Thoracic aorta (tissue), 2 donors: ENCODE results near the gene CLN5. TPM values are rescaled to one million over a fixed set of nuclear protein-coding genes. Genes with fewer than 3 reads are reported as not detected.
A peak's percentile ranks its signal among the peaks of the same experiment; 100 is the strongest.
"Not testable (repeated sequence)": the region's sequence is repeated elsewhere in the genome, so short reads cannot be mapped to it uniquely, and the experiment has no call there.

Experiments
- ATAC-seq: fragments of 150-250 bp; one replicate; pipeline ENCODE4 v1.8.0; 2017; ENCODE audit warnings: low read depth; ENCODE audit not compliant: insufficient number of reproducible peaks, low FRiP score
- DNase-seq: peaks from one replicate; pipeline ENCODE4 v3.0.0-alpha.2; 2020; ENCODE audit warnings: low spot score
- H3K27ac ChIP-seq, 2 donors: fragments of 200-600 bp; sonication (generic); 1 replicate in 1 of 2; 2 replicates in 1 of 2; pipeline ENCODE4 v1.5.1; 2016; ENCODE audit warnings: mild to moderate bottlenecking in 2 of 2, moderate library complexity in 2 of 2
- H3K27me3 ChIP-seq: fragments of 200-600 bp; sonication (generic); replicated peaks from 2 replicates; pipeline ENCODE4 v1.6.0; 2016; ENCODE audit warnings: mild to moderate bottlenecking; ENCODE audit not compliant: insufficient read depth
- H3K36me3 ChIP-seq: fragments of 200-600 bp; sonication (generic); one replicate; pipeline ENCODE4 v1.5.1; 2016
- H3K4me1 ChIP-seq, 2 donors: fragments of 200-600 bp; sonication (generic); 1 replicate in 1 of 2; 2 replicates in 1 of 2; pipeline versions ENCODE4 v1.5.1 to v1.6.0; 2016; ENCODE audit warnings: low read depth in 2 of 2, mild to moderate bottlenecking in 1 of 2; ENCODE audit not compliant: control insufficient read depth in 1 of 2
- H3K4me3 ChIP-seq: fragments of 200-600 bp; sonication (generic); 2 replicates; pipeline ENCODE4 v1.5.1; 2016; ENCODE audit warnings: mild to moderate bottlenecking
- H3K9me3 ChIP-seq: fragments of 200-600 bp; sonication (generic); 2 replicates; pipeline ENCODE4 v1.5.1; 2016
- total RNA-seq, 2 donors: library from RNA; depleted of rRNA; stranded (reverse); fragments of >200 nt; gene quantifications; one replicate each; pipeline versions ENCODE4 v1.1.0 to v1.2.3, GENCODE V29; 2016
- TF ChIP-seq, protein P1 (sequence below): fragments of 200-600 bp; sonication (generic); IDR thresholded peaks from one replicate; pipeline ENCODE4 v1.5.1; 2019; ENCODE audit warnings: antibody characterized with exemption

CLN5 gene
- total RNA-seq, 2 donors from 2014 or later = 21.4 to 29.1 TPM

- Histone ChIP-seq H3K27ac (peak overlapping the region in 1 of 2 donors; percentile 19), H3K4me3 (no peak overlapping the region), H3K36me3 (peaks cover 25% of the 10 kb centered on the region), H3K9me3 (no peaks in the 10 kb centered on the region), H3K4me1 (peaks cover 9 to 57% of the 10 kb centered on the region in 2 donors), H3K27me3 (no peaks in the 10 kb centered on the region)
- DNase-seq (no peak), ATAC-seq (no peak)
- TF ChIP-seq, protein P1, sequence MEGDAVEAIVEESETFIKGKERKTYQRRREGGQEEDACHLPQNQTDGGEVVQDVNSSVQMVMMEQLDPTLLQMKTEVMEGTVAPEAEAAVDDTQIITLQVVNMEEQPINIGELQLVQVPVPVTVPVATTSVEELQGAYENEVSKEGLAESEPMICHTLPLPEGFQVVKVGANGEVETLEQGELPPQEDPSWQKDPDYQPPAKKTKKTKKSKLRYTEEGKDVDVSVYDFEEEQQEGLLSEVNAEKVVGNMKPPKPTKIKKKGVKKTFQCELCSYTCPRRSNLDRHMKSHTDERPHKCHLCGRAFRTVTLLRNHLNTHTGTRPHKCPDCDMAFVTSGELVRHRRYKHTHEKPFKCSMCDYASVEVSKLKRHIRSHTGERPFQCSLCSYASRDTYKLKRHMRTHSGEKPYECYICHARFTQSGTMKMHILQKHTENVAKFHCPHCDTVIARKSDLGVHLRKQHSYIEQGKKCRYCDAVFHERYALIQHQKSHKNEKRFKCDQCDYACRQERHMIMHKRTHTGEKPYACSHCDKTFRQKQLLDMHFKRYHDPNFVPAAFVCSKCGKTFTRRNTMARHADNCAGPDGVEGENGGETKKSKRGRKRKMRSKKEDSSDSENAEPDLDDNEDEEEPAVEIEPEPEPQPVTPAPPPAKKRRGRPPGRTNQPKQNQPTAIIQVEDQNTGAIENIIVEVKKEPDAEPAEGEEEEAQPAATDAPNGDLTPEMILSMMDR = peak; percentile 43
These were observed 10.8 kb downstream of the CLN5 start for GRCh38 chr13:77002590-77003190.

DNA sequence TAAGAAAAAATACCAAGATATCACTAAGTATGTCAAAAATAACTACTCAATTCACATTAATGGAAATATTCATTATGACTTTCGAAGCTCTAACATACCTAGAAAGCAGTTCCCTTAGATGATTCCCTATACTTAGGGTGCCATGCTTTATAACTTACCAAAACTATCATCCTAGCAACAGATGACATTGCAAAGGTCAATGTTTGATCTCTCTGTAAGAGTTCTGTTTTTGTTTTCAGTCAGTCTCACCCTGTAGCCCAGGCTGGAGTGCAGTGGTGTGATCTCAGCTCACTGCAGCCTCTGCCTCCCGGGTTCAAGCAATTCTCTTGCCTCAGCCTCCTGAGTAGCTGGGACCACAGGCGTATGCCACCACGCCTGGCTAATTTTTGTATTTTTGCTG is 16.5 kb downstream of the CLN5 start:
- H3K4me3 ChIP-seq, DNase-seq, H3K9me3 ChIP-seq, H3K27me3 ChIP-seq, ATAC-seq: not testable (repeated sequence)
- Histone ChIP-seq H3K36me3 (peaks cover 49% of the 10 kb centered on the region), H3K27ac (peak overlapping the region in 1 of 2 donors; percentile 40), H3K4me1 (peaks cover 15 to 46% of the 10 kb centered on the region in 2 donors)

DNA sequence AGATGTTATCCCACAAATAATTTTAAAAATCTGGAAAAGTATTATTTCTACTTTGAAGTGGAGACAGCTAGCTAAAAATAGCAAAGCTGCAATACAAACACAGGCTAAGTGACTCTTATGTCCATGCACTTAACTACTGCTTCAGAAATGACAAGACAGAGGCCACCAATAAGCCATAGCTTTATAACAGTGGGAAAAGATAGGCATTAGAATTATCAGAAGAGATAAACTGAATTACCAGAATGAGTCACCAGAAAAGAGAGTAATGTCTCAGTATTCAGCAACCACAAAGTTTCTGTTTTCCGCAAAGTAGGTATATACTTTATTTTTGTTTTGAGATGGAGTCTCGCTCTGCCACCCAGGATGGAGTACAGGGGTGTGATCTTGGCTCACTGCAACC is 17.1 kb downstream of the CLN5 start:
- DNase-seq (no peak), ATAC-seq (no peak)
- Histone ChIP-seq H3K27me3 (no peaks in the 10 kb centered on the region), H3K27ac (peak overlapping the region in 1 of 2 donors; percentile 15), H3K4me3 (no peak overlapping the region), H3K4me1 (peaks cover 21 to 52% of the 10 kb centered on the region in 2 donors), H3K36me3 (peaks cover 55% of the 10 kb centered on the region), H3K9me3 (no peaks in the 10 kb centered on the region)
- TF ChIP-seq, protein P1 = no peak

DNA sequence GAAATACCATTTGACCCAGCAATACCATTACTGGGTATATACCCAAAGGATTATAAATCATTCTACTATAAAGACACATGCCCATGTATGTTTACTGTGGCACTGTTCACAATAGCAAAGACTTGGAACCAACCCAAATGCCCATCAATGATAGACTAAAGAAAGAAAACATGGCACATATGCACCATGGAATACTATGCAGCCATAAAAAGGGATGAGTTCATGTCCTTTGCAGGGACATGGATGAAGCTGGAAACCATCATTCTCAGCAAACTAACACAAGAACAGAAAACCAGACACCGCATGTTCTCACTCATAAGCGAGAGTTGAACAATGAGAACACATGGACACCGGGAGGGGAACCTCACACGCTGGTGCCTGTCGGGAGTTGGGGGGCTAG is 17.8 kb downstream of the CLN5 start:
- ATAC-seq, H3K9me3 ChIP-seq, H3K27me3 ChIP-seq, DNase-seq, H3K27ac ChIP-seq, H3K4me3 ChIP-seq: not testable (repeated sequence)
- Histone ChIP-seq H3K36me3 (peaks cover 62% of the 10 kb centered on the region), H3K4me1 (peaks cover 28 to 54% of the 10 kb centered on the region in 2 donors)

DNA sequence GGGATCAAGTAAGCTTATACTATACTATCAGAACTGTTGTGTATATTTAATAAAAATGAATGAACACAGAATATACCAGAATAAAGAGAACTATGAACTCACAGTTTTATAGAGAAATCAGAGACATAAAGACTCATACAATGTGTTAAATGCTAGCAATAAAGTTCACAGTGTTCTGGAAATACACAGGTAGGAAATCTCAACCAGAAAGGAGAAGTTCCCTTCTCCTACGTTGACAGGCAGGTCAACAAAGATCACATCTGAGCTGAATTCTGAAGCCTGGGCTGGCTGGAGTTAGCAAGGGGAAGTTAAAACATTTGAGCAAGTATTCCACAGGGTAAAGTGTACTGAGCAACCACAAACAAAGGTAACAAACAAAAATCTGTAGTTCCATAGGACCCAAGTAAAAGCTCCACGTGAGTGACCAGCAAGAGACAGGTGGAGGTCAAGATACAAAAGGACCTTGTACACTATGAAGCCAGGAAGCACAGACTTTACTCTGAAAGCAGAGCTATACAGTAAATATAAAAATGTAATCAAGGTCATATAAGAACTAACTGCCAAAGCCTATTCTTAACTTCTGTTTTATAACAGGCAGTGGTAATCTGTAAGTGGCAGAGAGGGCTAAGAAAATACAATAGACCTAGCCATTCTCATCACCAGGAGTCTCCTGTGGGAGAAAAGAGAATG is 22.1 kb downstream of the CLN5 start:
- ATAC-seq (no peak), DNase-seq (no peak)
- Histone ChIP-seq H3K27ac (peak overlapping the region in 1 of 2 donors; percentile 80), H3K9me3 (no peaks in the 10 kb centered on the region), H3K36me3 (peaks cover 61% of the 10 kb centered on the region), H3K4me1 (peaks cover 56 to 61% of the 10 kb centered on the region in 2 donors), H3K4me3 (peak overlapping the region; percentile 8), H3K27me3 (no peaks in the 10 kb centered on the region)
- TF ChIP-seq, protein P1 = no peak

- Histone ChIP-seq H3K27me3 (no peaks in the 10 kb centered on the region), H3K4me1 (peaks cover 61 to 65% of the 10 kb centered on the region in 2 donors), H3K4me3 (no peak overlapping the region), H3K9me3 (no peaks in the 10 kb centered on the region), H3K36me3 (peaks cover 50% of the 10 kb centered on the region), H3K27ac (peak overlapping the region; percentile 69 to 80)
- TF ChIP-seq, protein P1 = no peak
- DNase-seq (no peak), ATAC-seq (no peak)
These were observed 23.2 kb downstream of the CLN5 start for GRCh38 chr13:77014906-77015685.
